HG03045 (cell line): ENCODE results near the gene GSDME.

Experiments used
- ATAC-seq: cut with Tn5 transposase; IDR thresholded peaks from one replicate; pipeline ENCODE4 v1.9.1; 2021; ENCODE audit warnings: mild to moderate bottlenecking, moderate library complexity; ENCODE audit not compliant: unreplicated experiment

Gene GSDME

GRCh38 chr7:24707988-24708615 lies 49.2 kb downstream of the GSDME start:
- ATAC-seq = no peak

GRCh38 chr7:24706211-24707170 lies 50.8 kb downstream of the GSDME start:
- no peak for ATAC-seq

- ATAC-seq = no peak
Measured at GRCh38 chr7:24705461-24705954, 51.8 kb downstream of the GSDME start.

GRCh38 chr7:24704311-24704710 lies 53.0 kb downstream of the GSDME start:
- ATAC-seq = no peak

- ATAC-seq = no peak
Measured at GRCh38 chr7:24703296-24703695, 54.0 kb downstream of the GSDME start.

- no peak for ATAC-seq
Measured at GRCh38 chr7:24702755-24703154, 54.5 kb downstream of the GSDME start.

GRCh38 chr7:24701261-24702235 lies 55.7 kb downstream of the GSDME start:
- ATAC-seq = no peak

GRCh38 chr7:24700521-24701260 lies 56.6 kb downstream of the GSDME start:
- ATAC-seq = no peak

- ATAC-seq = no peak
Measured at GRCh38 chr7:24698531-24699266, 58.6 kb downstream of the GSDME start.

- ATAC-seq = no peak
Measured at GRCh38 chr7:24697416-24697815, 59.8 kb downstream of the GSDME start.

GRCh38 chr7:24692592-24692991 lies 64.7 kb downstream of the GSDME start:
- no peak for ATAC-seq

GRCh38 chr7:24690251-24690650 lies 67.0 kb downstream of the GSDME start:
- no peak for ATAC-seq

- no peak for ATAC-seq
Measured at GRCh38 chr7:24685708-24686107, 71.6 kb downstream of the GSDME start.

- no peak for ATAC-seq
Measured at GRCh38 chr7:24670782-24671181, 86.5 kb downstream of the GSDME start.

- no peak for ATAC-seq
Measured at GRCh38 chr7:24669971-24670591, 87.2 kb downstream of the GSDME start.

GRCh38 chr7:24668927-24669635 lies 88.2 kb downstream of the GSDME start:
- ATAC-seq = no peak

- ATAC-seq = no peak
Measured at GRCh38 chr7:24665564-24666294, 91.5 kb downstream of the GSDME start.

- ATAC-seq = no peak
Measured at GRCh38 chr7:24660546-24660945, 96.7 kb downstream of the GSDME start.
